Stimulated activated CD4-positive, alpha-beta T cell treated with anti-CD3 and anti-CD28 coated beads, Interleukin-15, amount 100 ng/mL, for 48 hours (primary cell): ENCODE results near the gene ACTMAP.
"Not testable (repeated sequence)": the region's sequence is repeated elsewhere in the genome, so short reads cannot be mapped to it uniquely, and the experiment has no call there.

Source experiments
- DNase-seq, 2 donors: peaks; one replicate each; pipeline ENCODE4 v3.0.0-alpha.2; 2020; ENCODE audit warnings: low read depth in 2 of 2

The ACTMAP gene

DNA sequence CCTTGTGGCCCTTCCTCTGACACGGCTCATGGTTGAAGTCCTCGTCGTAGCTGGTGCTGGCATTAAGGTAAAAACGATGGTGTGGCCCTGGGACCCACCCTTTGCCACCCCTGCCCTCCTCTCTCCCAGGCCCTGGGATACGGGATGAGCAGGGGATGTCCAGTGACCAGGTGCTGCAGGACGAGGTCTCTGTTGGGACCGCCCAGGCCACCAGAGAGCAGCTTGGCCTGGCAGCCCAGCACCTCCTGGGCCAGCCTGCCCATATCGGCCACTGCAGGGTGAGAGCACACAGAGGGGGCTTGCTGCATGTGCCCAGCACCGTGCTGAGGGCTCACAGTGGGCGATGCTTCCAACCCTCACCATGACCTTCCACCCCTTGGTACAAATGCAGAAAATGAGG is 6.4 kb downstream of the ACTMAP start:
- DNase-seq: no peak

GRCh38 chr19:40742886-40743285 is 7.4 kb downstream of the ACTMAP start:
- no peak for DNase-seq

DNA sequence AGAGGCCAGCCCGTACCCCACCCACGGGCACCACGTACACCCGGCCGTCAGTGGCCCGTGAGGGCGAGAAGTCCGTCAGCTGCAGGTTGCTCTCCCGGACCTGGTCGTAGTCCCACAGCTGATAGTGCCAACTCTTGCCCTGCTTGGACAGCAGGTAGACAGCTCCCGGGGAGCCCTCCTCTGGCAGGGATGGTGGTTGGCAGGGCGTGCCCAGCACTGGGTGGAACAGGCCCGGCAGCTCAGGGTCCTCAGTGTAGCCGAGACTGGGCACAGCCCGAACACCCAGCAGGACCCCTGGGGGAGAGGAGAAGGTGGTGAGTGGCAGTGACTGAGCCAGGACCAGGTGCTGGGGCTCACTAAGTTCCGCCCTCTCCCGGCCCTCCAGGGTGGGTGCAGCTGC is 7.8 kb downstream of the ACTMAP start:
- DNase-seq: no peak

DNA sequence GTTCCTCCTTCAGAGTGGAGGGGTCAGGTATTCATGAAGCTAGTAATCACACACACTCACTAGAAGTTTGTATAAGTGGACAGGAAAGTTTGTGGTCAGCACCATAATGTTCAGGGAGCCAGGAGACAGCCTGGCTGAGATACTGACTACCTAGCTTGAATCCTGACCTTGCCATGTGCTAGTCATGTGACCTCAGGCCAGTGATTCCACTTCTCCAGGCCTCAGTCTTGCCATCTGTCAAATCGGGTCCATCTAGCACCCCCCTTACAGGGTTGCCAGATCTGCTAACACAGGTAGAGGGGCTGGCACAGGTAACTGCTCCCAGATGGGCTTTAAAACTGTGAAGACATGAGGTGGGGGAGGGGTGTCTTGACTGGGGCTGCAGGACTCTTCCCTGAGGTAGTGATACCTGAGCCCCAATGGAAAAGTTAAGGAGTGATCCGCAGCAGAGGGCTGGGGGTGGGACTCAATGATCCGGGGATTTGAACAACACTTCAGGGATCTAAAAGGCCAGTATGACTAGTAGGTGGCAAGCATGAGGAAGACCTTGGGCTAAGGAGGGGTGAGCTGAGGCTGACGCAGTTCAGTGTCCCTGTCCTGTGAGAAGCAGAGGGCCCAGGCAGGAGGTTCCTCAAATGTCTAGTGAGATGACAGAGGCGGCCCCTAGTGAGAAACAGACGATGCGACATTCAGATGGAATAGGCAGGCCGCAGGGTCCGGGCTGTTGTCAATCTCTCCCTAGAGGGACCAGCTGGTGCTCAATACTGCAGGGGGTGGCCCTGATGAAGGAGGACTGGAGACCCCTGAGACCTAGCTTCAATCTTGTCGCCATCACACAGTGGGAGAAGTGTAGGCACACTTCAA is 8.5 kb downstream of the ACTMAP start:
- no peak for DNase-seq

DNA sequence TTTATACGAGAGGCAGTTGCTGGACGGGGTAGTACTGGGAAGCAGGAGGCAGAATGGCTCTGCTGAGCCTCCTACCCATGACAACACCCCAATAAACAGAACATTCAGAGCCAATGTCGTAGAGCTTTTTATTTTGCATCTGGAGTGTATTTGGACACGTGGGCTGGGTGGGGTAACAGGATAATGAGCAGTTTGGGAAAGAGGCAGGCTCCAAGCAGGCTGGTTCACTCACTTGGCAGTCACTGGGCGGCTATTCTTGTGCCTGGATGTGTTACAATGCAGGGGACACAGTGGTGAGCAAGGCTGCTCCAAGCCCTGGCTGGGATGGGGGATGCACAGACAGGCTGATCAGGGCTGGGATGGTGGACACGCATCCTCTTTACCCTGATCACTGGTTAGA is 9.5 kb downstream of the ACTMAP start:
- DNase-seq: no peak

GRCh38 chr19:40739871-40740703 is 10.2 kb downstream of the ACTMAP start:
- DNase-seq: no peak

DNA sequence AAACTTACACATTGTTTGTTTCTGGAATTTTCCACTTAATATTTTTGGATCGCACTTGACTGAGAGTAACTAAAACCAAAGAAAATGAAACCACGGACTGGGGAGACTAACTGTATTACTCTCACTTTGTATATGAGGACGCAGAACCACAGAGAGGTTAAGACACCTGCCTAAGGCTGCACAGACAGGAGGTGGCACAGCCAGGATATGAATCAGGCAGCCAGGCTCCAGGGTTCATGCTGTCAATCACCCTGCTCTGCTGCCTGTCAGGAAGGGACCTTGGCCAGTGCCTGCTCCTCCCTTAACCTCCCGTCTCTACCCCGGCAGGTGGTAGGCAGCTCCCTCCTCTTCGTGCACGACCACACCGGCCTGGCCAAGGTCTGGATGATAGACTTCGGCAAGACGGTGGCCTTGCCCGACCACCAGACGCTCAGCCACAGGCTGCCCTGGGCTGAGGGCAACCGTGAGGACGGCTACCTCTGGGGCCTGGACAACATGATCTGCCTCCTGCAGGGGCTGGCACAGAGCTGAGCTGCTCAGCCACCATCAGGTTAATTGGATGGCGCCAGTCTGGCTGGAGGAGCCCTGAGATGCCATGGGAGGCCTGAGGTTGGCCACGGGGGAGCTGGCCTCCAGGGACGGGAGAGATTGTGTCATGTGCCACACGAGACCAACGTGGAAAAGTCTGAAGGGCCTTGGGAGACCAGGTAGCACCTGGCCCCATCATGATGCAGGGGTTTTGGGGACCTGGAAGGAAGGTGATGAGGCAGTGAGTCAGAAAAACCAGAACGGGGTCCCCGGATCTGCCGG is 11.0 kb downstream of the ACTMAP start:
- DNase-seq: no peak

DNA sequence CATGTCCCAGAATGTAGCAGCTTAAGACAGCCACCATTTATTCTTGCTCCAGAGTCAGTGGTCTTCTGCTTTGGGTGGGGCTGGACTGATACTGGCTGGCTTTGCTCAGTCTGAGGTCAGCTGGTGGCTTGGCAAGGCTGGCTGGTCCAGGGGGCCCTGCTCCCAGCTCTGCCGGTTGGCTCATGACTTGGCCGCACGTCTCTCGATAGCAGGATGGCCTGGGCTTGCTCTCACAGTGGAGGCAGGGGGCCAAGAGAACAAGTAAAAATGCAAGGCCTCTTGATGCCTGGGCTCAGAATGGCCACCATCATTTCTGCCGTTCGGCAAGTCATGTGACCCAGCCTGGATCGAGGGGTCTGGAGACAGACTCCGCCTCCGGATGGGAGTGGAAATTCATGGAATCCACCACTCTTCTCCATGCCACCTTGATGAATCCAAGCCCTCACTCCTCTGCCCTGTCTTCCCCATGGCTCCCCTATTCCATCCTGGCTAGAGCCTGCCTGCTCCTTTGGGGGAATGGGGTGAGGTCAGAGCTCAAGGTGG is 13.1 kb downstream of the ACTMAP start:
- DNase-seq: no peak

- no peak for DNase-seq
These were observed 13.6 kb downstream of the ACTMAP start for GRCh38 chr19:40736661-40737060.

- DNase-seq: no peak
These were observed 15.1 kb downstream of the ACTMAP start for GRCh38 chr19:40735013-40735771.

- DNase-seq: no peak
These were observed 17.1 kb downstream of the ACTMAP start for GRCh38 chr19:40733149-40733548.

DNA sequence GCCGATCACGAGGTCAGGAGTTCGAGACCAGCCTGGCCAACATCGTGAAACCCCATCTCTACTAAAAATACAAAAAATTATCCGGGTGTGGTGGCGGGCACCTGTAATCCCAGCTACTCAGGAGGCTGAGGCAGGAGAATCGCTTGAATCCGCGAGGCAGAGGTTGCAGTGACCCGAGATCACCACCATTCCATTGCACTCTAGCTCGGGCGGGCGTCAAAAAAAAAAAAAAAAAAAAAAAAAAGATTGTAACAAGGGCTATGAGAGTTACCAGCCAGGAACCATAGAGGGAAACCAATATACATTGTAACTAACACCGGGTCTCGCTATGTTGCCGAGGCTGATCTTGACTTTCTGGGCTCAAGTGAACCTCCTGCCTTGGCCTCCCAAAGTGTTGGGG is 18.0 kb downstream of the ACTMAP start:
- not testable (repeated sequence) for DNase-seq

DNA sequence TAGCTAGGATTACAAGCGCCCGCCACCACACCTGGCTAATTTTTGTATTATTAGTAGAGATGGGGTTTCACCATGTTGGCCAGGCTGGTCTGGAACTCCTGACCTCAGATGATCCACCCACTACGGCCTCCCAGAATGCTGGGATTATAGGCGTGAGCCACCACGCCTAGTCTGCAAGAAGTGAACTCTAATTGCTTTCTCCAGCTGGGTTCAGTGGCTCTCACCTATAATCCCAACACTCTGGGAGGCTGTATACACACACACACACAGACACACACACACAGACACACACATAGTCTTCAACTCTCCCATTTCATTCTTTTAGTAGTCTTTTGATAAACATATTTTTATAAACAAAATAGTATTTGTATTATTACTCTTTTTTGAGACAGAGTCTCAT is 20.2 kb downstream of the ACTMAP start:
- not testable (repeated sequence) for DNase-seq

GRCh38 chr19:40726279-40726678 is 24.0 kb downstream of the ACTMAP start:
- DNase-seq: no peak

DNA sequence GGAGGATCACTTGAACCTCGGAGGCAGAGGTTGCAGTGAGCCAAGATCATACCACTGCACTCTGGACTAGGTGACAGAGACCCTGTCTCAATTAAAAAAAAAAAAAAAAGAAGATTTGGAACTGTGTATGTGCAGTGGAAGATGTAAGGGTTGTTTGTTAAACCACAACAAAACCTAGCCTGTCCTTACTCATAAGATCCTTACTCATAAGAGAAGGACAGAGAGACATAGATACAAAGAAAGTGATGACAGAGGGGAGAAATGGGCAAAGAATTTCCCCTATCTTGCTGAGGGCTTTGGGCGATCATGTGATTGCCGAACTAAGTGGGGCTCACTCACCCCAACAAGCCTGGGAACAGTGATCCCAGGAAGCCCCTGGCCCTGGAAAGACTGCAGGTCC is 25.4 kb downstream of the ACTMAP start:
- no peak for DNase-seq

DNA sequence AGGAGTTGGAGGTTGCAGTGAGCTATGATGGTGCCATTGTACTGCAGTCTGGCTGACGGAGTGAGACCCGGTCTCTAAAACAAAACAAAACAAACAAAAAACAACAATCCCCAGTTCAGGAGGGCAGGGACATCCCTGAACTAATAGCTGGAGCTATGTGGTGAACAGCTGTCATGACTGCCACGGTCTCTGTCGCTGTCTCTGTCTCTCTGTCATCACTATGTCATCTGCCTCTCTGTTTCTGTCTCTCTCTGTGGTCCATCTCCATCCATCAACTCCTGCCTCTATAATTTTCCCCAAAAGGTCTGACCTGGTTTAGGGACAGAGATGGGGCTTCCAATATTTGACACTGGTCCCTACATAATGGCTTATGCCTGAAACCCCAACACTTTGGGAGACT is 26.0 kb downstream of the ACTMAP start:
- DNase-seq: no peak

DNA sequence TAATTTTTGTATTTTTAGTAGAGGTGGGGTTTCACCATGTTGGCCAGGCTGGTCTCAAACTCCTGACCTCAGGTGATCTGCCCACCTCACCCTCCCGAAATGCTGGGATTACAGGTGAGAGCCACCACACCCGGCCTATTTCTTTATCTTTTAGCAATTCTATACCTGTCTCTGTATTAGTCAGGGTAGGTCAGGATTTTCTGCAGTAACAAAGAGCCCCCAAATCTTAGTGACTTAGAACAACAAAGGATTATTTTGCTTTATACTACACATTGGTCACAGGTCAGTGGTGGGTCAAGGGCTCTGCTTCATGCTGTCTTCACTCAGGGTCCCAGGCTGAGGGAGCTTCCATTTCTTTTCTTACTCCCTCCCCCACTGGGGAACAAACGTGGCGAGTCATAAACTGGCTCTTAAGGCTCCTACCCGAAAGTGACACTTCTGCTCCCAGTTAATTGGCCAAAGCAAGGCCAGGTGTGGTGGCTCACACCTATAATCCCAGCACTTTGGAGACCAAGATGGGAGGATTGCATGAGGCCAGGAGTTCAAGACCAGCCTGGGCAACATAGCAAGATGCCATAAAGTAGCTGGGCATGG is 26.5 kb downstream of the ACTMAP start:
- no peak for DNase-seq

DNA sequence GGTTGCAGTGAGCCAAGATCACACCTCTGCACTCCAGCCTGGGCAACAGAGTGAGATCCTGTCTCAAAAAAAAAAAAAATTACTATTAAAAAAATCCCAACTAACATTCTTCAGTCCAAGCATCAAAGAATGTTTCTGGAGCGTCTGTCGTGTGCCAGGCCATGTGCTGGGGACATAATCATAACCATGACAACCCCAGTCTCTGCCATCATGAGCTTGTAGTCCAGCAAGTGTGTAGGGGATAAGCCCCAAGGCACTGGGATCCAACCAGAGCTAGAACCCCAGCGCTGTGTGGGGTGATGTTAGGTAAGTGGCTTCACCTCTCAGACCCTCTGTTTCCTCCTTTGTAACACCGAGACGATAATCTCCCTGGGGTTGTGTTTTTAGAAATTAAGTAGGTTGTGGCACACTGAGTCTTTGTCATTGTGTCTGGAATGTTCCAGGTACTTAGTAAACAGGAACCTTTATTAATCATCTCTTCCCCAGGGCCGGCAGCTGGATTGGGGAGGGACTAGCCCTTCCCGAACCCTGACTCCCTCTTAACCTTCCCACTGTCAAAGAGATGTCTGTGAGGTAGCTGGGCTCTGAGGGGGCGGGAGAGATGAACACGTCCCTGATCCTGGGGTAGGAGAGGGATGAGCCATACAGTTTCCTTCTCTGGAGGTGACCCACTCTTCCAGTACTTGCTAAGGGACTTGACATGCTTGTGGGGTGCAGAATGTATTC is 28.2 kb downstream of the ACTMAP start:
- no peak for DNase-seq

GRCh38 chr19:40721140-40721486 is 29.2 kb downstream of the ACTMAP start:
- no peak for DNase-seq

- DNase-seq: no peak
These were observed 30.8 kb downstream of the ACTMAP start for GRCh38 chr19:40719414-40719894.
